GM12878 (cell line): ENCODE data around the gene MGAT5. TPM values are rescaled to one million over a fixed set of nuclear protein-coding genes. Genes with fewer than 3 reads are reported as not detected.

Experiments
- ATAC-seq: fragments of 200-7000 bp; cut with Tn5 transposase; 3 replicates; pipeline ENCODE4 v1.9.1; 2020; ENCODE audit warnings: mild to moderate bottlenecking, moderate library complexity
- BruUV-seq: library from RNA; stranded (reverse); fragments of 400-500 nt; replicated peaks from 2 replicates; lab custom pipeline; 2021; lab: Mats Ljungman, UMichigan
- CTCF ChIA-PET: fragments of 300-600 bp; sonication (Branson Sonifier 250); formaldehyde crosslinking; extraction: SDS; loops from one replicate; lab custom pipeline; 2021; ENCODE audit warnings: inconsistent platforms; lab: Yijun Ruan, JAX
- POLR2A ChIA-PET: fragments of 350-600 bp; formaldehyde crosslinking; extraction: SDS; loops from one replicate; lab custom pipeline; 2021; ENCODE audit warnings: inconsistent platforms; lab: Charles Lee
- RAD21 ChIA-PET: fragments of 300-600 bp; sonication (Branson Sonifier 250); formaldehyde crosslinking; loops from one replicate; lab custom pipeline; 2023; ENCODE audit warnings: antibody characterized with exemption; ENCODE audit not compliant: unreplicated experiment; lab: Charles Lee
- SMC1A ChIA-PET: fragments of 300-600 bp; sonication (Branson Sonifier 250); formaldehyde crosslinking; loops from one replicate; lab custom pipeline; 2023; ENCODE audit not compliant: unreplicated experiment, uncharacterized antibody; lab: Charles Lee
- DNase-seq: peaks from one replicate; pipeline ENCODE4 v3.0.0-alpha.2; 2011; ENCODE audit warnings: low read depth, low spot score
- FAIRE-seq: peaks from 3 replicates; lab custom pipeline; 2011; peaks lifted over from hg19 to GRCh38; lab: Jason Lieb, UNC
- H2AFZ ChIP-seq: 2 replicates; pipeline ENCODE4 v1.6.0; 2011; ENCODE audit warnings: low read depth, low read length, control low read depth; ENCODE audit not compliant: control insufficient read depth
- H3K27ac ChIP-seq: 2 replicates; pipeline ENCODE4 v1.5.1; 2011; ENCODE audit warnings: control low read depth; ENCODE audit not compliant: control insufficient read depth, insufficient read depth
- H3K27me3 ChIP-seq, 2 experiments: replicated peaks in 1 of 2; 2 replicates each; pipeline versions ENCODE4 v1.6.0 to v1.6.1; 2011; ENCODE audit warnings: low read length in 1 of 2; ENCODE audit not compliant: control insufficient read depth in 2 of 2, insufficient read depth in 2 of 2
- H3K36me3 ChIP-seq, 2 experiments: 2 replicates each; pipeline ENCODE4 v1.5.1; 2011; ENCODE audit warnings: low read length in 1 of 2; ENCODE audit not compliant: control insufficient read depth in 2 of 2, insufficient read depth in 2 of 2
- H3K4me1 ChIP-seq: 2 replicates; pipeline ENCODE4 v1.6.1; 2011; ENCODE audit warnings: mild to moderate bottlenecking, low read length, moderate library complexity, mixed read lengths; ENCODE audit not compliant: control insufficient read depth, insufficient read depth
- H3K4me2 ChIP-seq: 2 replicates; pipeline ENCODE4 v1.6.0; 2011; ENCODE audit warnings: control low read depth; ENCODE audit not compliant: control insufficient read depth, insufficient read depth
- H3K4me3 ChIP-seq: fragments of 200-600 bp; sonication (generic); 2 replicates; pipeline ENCODE4 v1.5.1; 2016
- H3K79me2 ChIP-seq: 2 replicates; pipeline ENCODE4 v1.6.0; 2011; ENCODE audit warnings: low read length; ENCODE audit not compliant: control insufficient read depth, insufficient read depth
- H3K9ac ChIP-seq: 2 replicates; pipeline ENCODE4 v1.8.0; 2011; ENCODE audit warnings: low read length, control low read depth, mixed read lengths; ENCODE audit not compliant: control insufficient read depth, insufficient read depth
- H3K9me3 ChIP-seq: replicated peaks from 3 replicates; pipeline ENCODE4 v1.5.1; 2011; ENCODE audit warnings: mild to moderate bottlenecking, low read length; ENCODE audit not compliant: control insufficient read depth, insufficient read depth
- H4K20me1 ChIP-seq: 2 replicates; pipeline ENCODE4 v1.6.0; 2011; ENCODE audit not compliant: control insufficient read depth, insufficient read depth
- ASH2L ChIP-seq: fragments of 300-600, 200-600 bp; sonication (generic); IDR thresholded peaks from 2 replicates; pipeline ENCODE4 v1.6.1; 2017; ENCODE audit warnings: low read depth, mild to moderate bottlenecking, borderline replicate concordance
- BMI1 ChIP-seq: fragments of 450-650 bp; IDR thresholded peaks from 2 replicates; pipeline ENCODE4 v1.6.1; 2016; ENCODE audit warnings: mild to moderate bottlenecking, moderate library complexity, borderline replicate concordance
- CBX3 ChIP-seq: fragments of 200-600 bp; sonication (generic); IDR thresholded peaks from 2 replicates; pipeline ENCODE4 v1.6.1; 2016; ENCODE audit warnings: low read depth, borderline replicate concordance
- CREB1 ChIP-seq: IDR thresholded peaks from 2 replicates; pipeline ENCODE4 v1.6.1; 2012; ENCODE audit warnings: low read depth, mild to moderate bottlenecking, inconsistent platforms
- EED ChIP-seq: sonication (generic); IDR thresholded peaks from 2 replicates; pipeline ENCODE4 v1.6.1; 2016; ENCODE audit warnings: antibody characterized with exemption, low read depth
- EP300 ChIP-seq, 2 experiments: fragments of 150-350 bp in 1 of 2; IDR thresholded peaks; 2 replicates each; pipeline ENCODE4 v1.6.1; 2011 to 2012; ENCODE audit warnings: low read depth in 2 of 2, low read length in 2 of 2, borderline replicate concordance in 1 of 2, improper control_type of control experiment in 1 of 2, inconsistent platforms in 1 of 2; ENCODE audit not compliant: control insufficient read depth in 1 of 2
- ETV6 ChIP-seq, 2 experiments: fragments of 450-650 bp in 1 of 2; IDR thresholded peaks in 1 of 2; conservative IDR thresholded peaks in 1 of 2; 2 replicates each; pipeline ENCODE4 v1.6.1; 2014; ENCODE audit warnings: antibody characterized with exemption in 1 of 2, borderline replicate concordance in 1 of 2, low read depth in 1 of 2, mild to moderate bottlenecking in 1 of 2, moderate library complexity in 1 of 2
- NFYA ChIP-seq: IDR thresholded peaks from 2 replicates; pipeline ENCODE4 v1.6.1; 2011; ENCODE audit warnings: low read depth, mild to moderate bottlenecking, low read length, improper control_type of control experiment, borderline replicate concordance
- NRF1 ChIP-seq: conservative IDR thresholded peaks from 2 replicates; pipeline ENCODE4 v1.6.1; 2011; ENCODE audit warnings: mild to moderate bottlenecking, low read depth, low read length, improper control_type of control experiment
- RAD21 ChIP-seq: IDR thresholded peaks from 2 replicates; pipeline ENCODE4 v1.6.1; 2011; ENCODE audit warnings: mild to moderate bottlenecking, low read depth, low read length, moderate library complexity; ENCODE audit not compliant: insufficient read depth
- RELA ChIP-seq: fragments of 450-650 bp; IDR thresholded peaks from 2 replicates; pipeline ENCODE4 v1.8.0; 2014; ENCODE audit warnings: borderline replicate concordance; ENCODE audit not compliant: partially characterized antibody
- SIN3A ChIP-seq: IDR thresholded peaks from 2 replicates; pipeline ENCODE4 v1.6.1; 2012; ENCODE audit warnings: low read depth, low read length, improper control_type of control experiment
- SMARCA5 ChIP-seq: fragments of 450-650 bp; IDR thresholded peaks from 2 replicates; pipeline ENCODE4 v1.6.1; 2017; ENCODE audit warnings: mild to moderate bottlenecking
- SMC3 ChIP-seq: IDR thresholded peaks from 2 replicates; pipeline ENCODE4 v1.6.1; 2011; ENCODE audit warnings: low read length, improper control_type of control experiment, borderline replicate concordance
- TAF1 ChIP-seq: IDR thresholded peaks from 2 replicates; pipeline ENCODE4 v1.6.1; 2011; ENCODE audit warnings: mild to moderate bottlenecking, low read depth, low read length, borderline replicate concordance
- WRNIP1 ChIP-seq: IDR thresholded peaks from 2 replicates; pipeline ENCODE4 v1.6.1; 2011; ENCODE audit warnings: low read depth, low read length, improper control_type of control experiment, borderline replicate concordance
- YY1 ChIP-seq: IDR thresholded peaks from 2 replicates; pipeline ENCODE4 v1.6.1; 2011; ENCODE audit warnings: low read depth, mild to moderate bottlenecking, low read length
- ZNF24 ChIP-seq: fragments of 450-650 bp; IDR thresholded peaks from 2 replicates; pipeline ENCODE4 v1.6.1; 2017; ENCODE audit warnings: antibody characterized with exemption, mild to moderate bottlenecking
- WGBS: methylation state at CpG from one replicate; pipeline ENCODE4 v1.1.6; 2016; ENCODE audit warnings: low lambda C conversion rate; ENCODE audit not compliant: insufficient replicate concordance, insufficient coverage; ENCODE audit errors: missing lambda C conversion rate; 5-methylcytosine and 5-hydroxymethylcytosine counted together
- in situ Hi-C: fragments of 300-500 bp; cut with MboI; formaldehyde crosslinking; loops from 9 replicates; pipeline ENCODE4 v1.14.3; 2018; ENCODE audit warnings: mixed read lengths
- intact Hi-C: fragments of 100-400 bp; cut with micrococcal nuclease; formaldehyde crosslinking; loops from one replicate; pipeline ENCODE4 v1.14.2; 2022; ENCODE audit not compliant: unreplicated experiment
- polyA plus RNA-seq, 11 experiments: library from polyadenylated mRNA; depleted of rRNA in 4 of 11; unstranded in 6 of 11; stranded (reverse) in 5 of 11; fragments of >200 nt; fragmentation: Nextera tagmentation in 4 of 11; fragmentation: Illumina TruSeq in 1 of 11; extraction: Ambion mirVana in 4 of 11; extraction: Trizol in 1 of 11; gene quantifications; 1 replicate in 1 of 11; 2 replicates in 10 of 11; pipeline versions ENCODE4 v1.2.1 to v1.2.3, GENCODE V29; 2011 to 2016; ENCODE audit warnings: inconsistent platforms in 2 of 11, missing spikeins in 2 of 11, low read depth in 1 of 11
- total RNA-seq, 4 experiments: library from RNA; depleted of rRNA in 3 of 4; stranded (reverse); fragments of >200 nt in 3 of 4; fragmentation: Illumina TruSeq in 1 of 4; extraction: Trizol in 1 of 4; gene quantifications; 2 replicates each; pipeline versions ENCODE4 v1.2.1 to v1.2.3, GENCODE V29; 2013 to 2021
- TF ChIP-seq, protein P1 (sequence below), 3 experiments: IDR thresholded peaks in 2 of 3; conservative IDR thresholded peaks in 1 of 3; 2 replicates each; pipeline ENCODE4 v1.5.1; 2011; ENCODE audit warnings: low read depth in 3 of 3, low read length in 3 of 3, mild to moderate bottlenecking in 3 of 3, control low read depth in 2 of 3, moderate library complexity in 2 of 3, inconsistent platforms in 1 of 3, mixed read lengths in 1 of 3; ENCODE audit not compliant: control insufficient read depth in 2 of 3, insufficient read depth in 1 of 3; ENCODE audit errors: extremely low read depth in 1 of 3
- TF ChIP-seq, protein P2 (sequence below): IDR thresholded peaks from 2 replicates; pipeline ENCODE4 v1.6.1; 2011; ENCODE audit warnings: low read depth, low read length, improper control_type of control experiment, borderline replicate concordance

Gene MGAT5
- total and polyA plus RNA-seq, 10 of the 15 experiments (the other 5 are each of a cell fraction or from before 2014, with no cell fraction given): 4.9 to 104 (median 36.2) TPM

DNA sequence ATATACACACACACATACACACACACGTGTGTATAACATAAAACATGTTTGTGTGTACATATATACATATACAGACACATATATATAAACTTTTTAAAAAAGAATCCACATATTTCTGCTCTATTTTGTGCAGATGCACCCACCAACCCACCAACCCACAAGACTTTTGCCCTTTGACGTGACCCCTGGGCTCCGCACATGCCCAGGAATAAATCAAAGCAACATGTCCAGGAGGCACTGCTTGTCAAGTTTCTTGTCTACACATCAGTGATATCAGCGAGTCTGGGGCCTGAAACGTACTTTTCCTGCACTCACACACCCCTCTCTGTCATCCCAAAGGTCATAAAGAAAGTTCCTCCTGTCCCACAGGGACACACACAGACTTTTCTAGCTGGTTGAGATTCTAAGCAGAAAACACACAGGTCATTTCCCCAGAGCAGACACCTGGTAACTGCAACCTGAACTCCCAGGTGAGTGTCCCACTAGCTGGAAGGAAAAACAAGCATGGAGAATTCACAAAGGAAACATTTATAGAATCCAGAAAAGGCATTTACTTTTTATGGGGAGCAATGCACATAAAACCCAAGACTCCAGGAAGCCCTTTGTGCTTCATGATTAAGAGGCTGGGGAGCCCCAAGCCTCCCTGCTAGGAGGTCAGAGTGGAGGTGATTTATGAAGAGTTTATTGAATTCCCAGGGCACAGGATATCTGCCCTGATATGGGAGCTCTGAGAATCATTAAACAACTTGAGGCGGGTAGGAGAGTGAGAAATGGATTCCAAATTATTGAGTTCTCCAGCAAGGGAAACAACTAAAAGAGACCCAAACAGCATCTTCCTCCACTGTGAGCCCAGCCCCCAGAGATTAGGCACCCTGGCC is 211.6 kb downstream of the MGAT5 start (continued):
- TF ChIP-seq NRF1: no peak
- TF ChIP-seq ZNF24: no peak

DNA sequence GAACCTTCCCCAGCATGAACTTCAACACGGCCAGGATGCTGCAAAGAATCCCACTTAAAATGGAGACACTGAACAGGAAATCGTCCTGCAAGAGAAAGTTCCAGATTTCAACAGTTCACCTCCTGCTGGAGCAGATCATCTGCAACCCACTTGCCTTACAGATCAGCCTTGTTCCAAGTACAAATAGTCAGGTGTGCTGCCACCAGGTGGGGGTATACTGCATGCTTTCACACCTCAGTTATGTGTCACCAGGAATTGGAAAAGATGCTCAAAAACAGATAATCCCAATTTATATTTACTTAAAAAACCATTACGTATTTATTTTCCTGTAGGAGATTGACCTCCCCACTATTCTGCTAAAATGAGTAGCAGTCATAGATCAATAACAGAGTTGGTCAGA is 212.3 kb downstream of the MGAT5 start:
- BruUV-seq: no TSS peak
- Histone ChIP-seq H3K36me3 (no peaks in the 10 kb centered on the region), H3K4me1 (no peaks in the 10 kb centered on the region), H3K27ac (no peak overlapping the region), H3K79me2 (no peaks in the 10 kb centered on the region), H3K4me2 (no peak overlapping the region), H3K9ac (no peak overlapping the region), H2AFZ (no peak overlapping the region), H3K9me3 (no peaks in the 10 kb centered on the region), H4K20me1 (no peaks in the 10 kb centered on the region), H3K4me3 (no peak overlapping the region), H3K27me3 (no peaks in the 10 kb centered on the region)
- DNase-seq (peak; percentile 11), FAIRE-seq (no peak), ATAC-seq (peak; percentile 78)
- CTCF ChIA-PET: interaction anchor here (0.9 to 1.2 kb wide), 2 partner anchors 16 to 347 kb away, joined by 3 read pairs; no protein-coding TSS in a partner anchor
- 16% methylated on average over 3 of the region's 3 CpGs for WGBS
- in situ Hi-C loops: no loop called here
- TF ChIP-seq EP300 (IDR thresholded peaks at IDR 0.05; ENCODE audit: borderline replicate concordance in 1 of 2, control insufficient read depth in 1 of 2, low read depth in 2 of 2, low read length in 2 of 2) (no peak), ETV6 (conservative IDR thresholded peaks at IDR 0.05 in 1 of 2, IDR thresholded peaks at IDR 0.05 in 1 of 2; ENCODE audit: borderline replicate concordance in 1 of 2, low read depth in 1 of 2) (no peak), SMARCA5 (no peak), WRNIP1 (no peak), CBX3 (no peak), YY1 (no peak), NFYA (no peak), SIN3A (no peak), RAD21 (peak; percentile 71), ASH2L (no peak), RELA (no peak), CREB1 (no peak), BMI1 (no peak), SMC3 (peak; percentile 72; the same call in 1 of the 2 replicates), TAF1 (no peak), EED (no peak)
- TF ChIP-seq, protein P1, sequence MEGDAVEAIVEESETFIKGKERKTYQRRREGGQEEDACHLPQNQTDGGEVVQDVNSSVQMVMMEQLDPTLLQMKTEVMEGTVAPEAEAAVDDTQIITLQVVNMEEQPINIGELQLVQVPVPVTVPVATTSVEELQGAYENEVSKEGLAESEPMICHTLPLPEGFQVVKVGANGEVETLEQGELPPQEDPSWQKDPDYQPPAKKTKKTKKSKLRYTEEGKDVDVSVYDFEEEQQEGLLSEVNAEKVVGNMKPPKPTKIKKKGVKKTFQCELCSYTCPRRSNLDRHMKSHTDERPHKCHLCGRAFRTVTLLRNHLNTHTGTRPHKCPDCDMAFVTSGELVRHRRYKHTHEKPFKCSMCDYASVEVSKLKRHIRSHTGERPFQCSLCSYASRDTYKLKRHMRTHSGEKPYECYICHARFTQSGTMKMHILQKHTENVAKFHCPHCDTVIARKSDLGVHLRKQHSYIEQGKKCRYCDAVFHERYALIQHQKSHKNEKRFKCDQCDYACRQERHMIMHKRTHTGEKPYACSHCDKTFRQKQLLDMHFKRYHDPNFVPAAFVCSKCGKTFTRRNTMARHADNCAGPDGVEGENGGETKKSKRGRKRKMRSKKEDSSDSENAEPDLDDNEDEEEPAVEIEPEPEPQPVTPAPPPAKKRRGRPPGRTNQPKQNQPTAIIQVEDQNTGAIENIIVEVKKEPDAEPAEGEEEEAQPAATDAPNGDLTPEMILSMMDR (IDR thresholded peaks at IDR 0.05 in 2 of 3, conservative IDR thresholded peaks at IDR 0.05 in 1 of 3; ENCODE audit: control insufficient read depth in 2 of 3, extremely low read depth in 1 of 3, insufficient read depth in 1 of 3, low read depth in 3 of 3, low read length in 3 of 3): peak; percentile 55 to 57 (median 55)
- TF ChIP-seq, protein P2, sequence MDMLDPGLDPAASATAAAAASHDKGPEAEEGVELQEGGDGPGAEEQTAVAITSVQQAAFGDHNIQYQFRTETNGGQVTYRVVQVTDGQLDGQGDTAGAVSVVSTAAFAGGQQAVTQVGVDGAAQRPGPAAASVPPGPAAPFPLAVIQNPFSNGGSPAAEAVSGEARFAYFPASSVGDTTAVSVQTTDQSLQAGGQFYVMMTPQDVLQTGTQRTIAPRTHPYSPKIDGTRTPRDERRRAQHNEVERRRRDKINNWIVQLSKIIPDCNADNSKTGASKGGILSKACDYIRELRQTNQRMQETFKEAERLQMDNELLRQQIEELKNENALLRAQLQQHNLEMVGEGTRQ: no peak
- intact Hi-C loops: no loop called here
- POLR2A ChIA-PET: no interaction called here
- SMC1A ChIA-PET: no interaction called here
- RAD21 ChIA-PET: no interaction called here
